Breast epithelium (tissue), 4 donors: ENCODE results near the gene CUL4A. TPM values are rescaled to one million over a fixed set of nuclear protein-coding genes. Genes with fewer than 3 reads are reported as not detected.

Experiments used
- DNase-seq, 2 donors: peaks; one replicate each; pipeline ENCODE4 v3.0.0-alpha.2; 2019; ENCODE audit warnings: low spot score in 2 of 2
- H3K27ac ChIP-seq, 2 donors: fragments of 200-600 bp; sonication (generic) in 1 of 2; one replicate each; pipeline ENCODE4 v1.5.1; 2016 to 2019; ENCODE audit warnings: mild to moderate bottlenecking in 1 of 2
- H3K27me3 ChIP-seq, 2 donors: fragments of 200-600 bp; sonication (generic) in 1 of 2; one replicate each; pipeline versions ENCODE4 v1.5.1 to v1.6.0; 2017 to 2019; ENCODE audit warnings: control low read depth in 1 of 2, mild to moderate bottlenecking in 1 of 2
- H3K36me3 ChIP-seq: fragments of 200-600 bp; one replicate; pipeline ENCODE4 v1.5.1; 2019
- H3K4me1 ChIP-seq, 2 donors: fragments of 200-600 bp; sonication (generic); one replicate each; pipeline ENCODE4 v1.5.1; 2016 to 2019; ENCODE audit warnings: control low read depth in 1 of 2
- H3K4me3 ChIP-seq, 3 donors: fragments of 200-600 bp; sonication (generic); 1 replicate in 2 of 3; 2 replicates in 1 of 3; pipeline ENCODE4 v1.5.1; 2016 to 2019; ENCODE audit warnings: mild to moderate bottlenecking in 3 of 3, moderate library complexity in 2 of 3
- H3K9me3 ChIP-seq, 2 donors: fragments of 200-600 bp; sonication (generic) in 1 of 2; one replicate each; pipeline ENCODE4 v1.5.1; 2016 to 2019; ENCODE audit warnings: control low read depth in 1 of 2
- POLR2A ChIP-seq: fragments of 450-650 bp; IDR thresholded peaks from one replicate; pipeline ENCODE4 v1.6.1; 2016; ENCODE audit warnings: antibody characterized with exemption, mild to moderate bottlenecking, moderate library complexity
- POLR2AphosphoS5 ChIP-seq, 3 donors: sonication (generic); formaldehyde crosslinking; IDR thresholded peaks; one replicate each; pipeline ENCODE4 v1.6.1; 2017; ENCODE audit warnings: antibody characterized with exemption in 3 of 3
- intact Hi-C: fragments of 100-400 bp; cut with DNase I; formaldehyde crosslinking; loops from one replicate; pipeline ENCODE4 v1.15.1; 2023; ENCODE audit warnings: low total_unique reads
- total RNA-seq, 3 donors: library from RNA; depleted of rRNA; stranded (reverse); fragments of >200 nt; gene quantifications; one replicate each; pipeline ENCODE4 v1.1.0, GENCODE V29; 2016
- TF ChIP-seq, protein P1 (sequence below), 3 donors: fragments of 450-650 bp; IDR thresholded peaks; one replicate each; pipeline ENCODE4 v1.5.1; 2016 to 2017; ENCODE audit warnings: antibody characterized with exemption in 3 of 3, mild to moderate bottlenecking in 3 of 3, moderate library complexity in 3 of 3

Gene CUL4A
- total RNA-seq, 3 donors from 2014 or later = 108 to 145 (median 142) TPM

- TF ChIP-seq, protein P1, sequence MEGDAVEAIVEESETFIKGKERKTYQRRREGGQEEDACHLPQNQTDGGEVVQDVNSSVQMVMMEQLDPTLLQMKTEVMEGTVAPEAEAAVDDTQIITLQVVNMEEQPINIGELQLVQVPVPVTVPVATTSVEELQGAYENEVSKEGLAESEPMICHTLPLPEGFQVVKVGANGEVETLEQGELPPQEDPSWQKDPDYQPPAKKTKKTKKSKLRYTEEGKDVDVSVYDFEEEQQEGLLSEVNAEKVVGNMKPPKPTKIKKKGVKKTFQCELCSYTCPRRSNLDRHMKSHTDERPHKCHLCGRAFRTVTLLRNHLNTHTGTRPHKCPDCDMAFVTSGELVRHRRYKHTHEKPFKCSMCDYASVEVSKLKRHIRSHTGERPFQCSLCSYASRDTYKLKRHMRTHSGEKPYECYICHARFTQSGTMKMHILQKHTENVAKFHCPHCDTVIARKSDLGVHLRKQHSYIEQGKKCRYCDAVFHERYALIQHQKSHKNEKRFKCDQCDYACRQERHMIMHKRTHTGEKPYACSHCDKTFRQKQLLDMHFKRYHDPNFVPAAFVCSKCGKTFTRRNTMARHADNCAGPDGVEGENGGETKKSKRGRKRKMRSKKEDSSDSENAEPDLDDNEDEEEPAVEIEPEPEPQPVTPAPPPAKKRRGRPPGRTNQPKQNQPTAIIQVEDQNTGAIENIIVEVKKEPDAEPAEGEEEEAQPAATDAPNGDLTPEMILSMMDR (IDR thresholded peaks at IDR 0.05) = no peak
- no peak for TF ChIP-seq POLR2AphosphoS5 (IDR thresholded peaks at IDR 0.05)
- no peak for TF ChIP-seq POLR2A
- H3K27ac ChIP-seq = peak overlapping the region; percentile 96 to 98
- no peaks in the 10 kb centered on the region for H3K9me3 ChIP-seq
- H3K4me1 ChIP-seq = peaks cover 0 to 11% of the 10 kb centered on the region in 2 donors
- H3K36me3 ChIP-seq = no peaks in the 10 kb centered on the region
- H3K27me3 ChIP-seq = no peaks in the 10 kb centered on the region
- peak overlapping the region; percentile 88 to 98 (median 97) for H3K4me3 ChIP-seq
- DNase-seq = no peak
- intact Hi-C loops = no loop called here
Measured at GRCh38 chr13:113207460-113207859, 2.0 kb upstream of the CUL4A start.

DNA sequence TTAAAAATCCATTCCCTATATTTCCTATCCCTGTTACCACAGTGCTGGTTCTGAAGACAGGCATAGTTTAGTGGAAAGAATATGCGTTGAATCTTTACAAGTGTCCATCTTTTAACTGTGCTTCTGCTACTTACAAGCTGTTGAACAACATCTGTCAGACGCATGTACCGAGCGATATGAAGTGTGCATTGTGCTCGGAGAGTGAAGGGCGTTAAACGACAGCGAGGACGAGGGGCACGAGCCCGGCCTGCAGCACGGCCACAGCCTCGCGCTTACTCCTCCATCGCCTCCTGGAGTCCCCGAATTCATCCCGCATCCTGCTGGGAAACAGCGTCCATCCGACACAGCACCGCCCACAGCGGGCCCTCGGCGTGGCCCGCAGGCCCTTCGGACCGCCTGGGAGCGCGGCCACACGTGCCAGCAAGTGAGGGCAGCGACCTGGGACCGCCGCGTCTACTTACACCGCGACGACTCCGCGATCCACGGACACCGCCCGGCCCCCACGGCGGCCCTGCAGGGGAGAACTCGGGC lies 1.5 kb upstream of the CUL4A start:
- TF ChIP-seq, protein P1 (IDR thresholded peaks at IDR 0.05) = no peak
- TF ChIP-seq POLR2AphosphoS5 (IDR thresholded peaks at IDR 0.05) = no peak
- TF ChIP-seq POLR2A = no peak
- no peaks in the 10 kb centered on the region for H3K27me3 ChIP-seq
- intact Hi-C loops = no loop called here
- no peak for DNase-seq
- H3K27ac ChIP-seq = peak overlapping the region; percentile 96 to 98
- peak overlapping the region; percentile 88 to 98 (median 97) for H3K4me3 ChIP-seq
- H3K4me1 ChIP-seq = peaks cover 0 to 11% of the 10 kb centered on the region in 2 donors
- no peaks in the 10 kb centered on the region for H3K36me3 ChIP-seq
- H3K9me3 ChIP-seq = no peaks in the 10 kb centered on the region

DNA sequence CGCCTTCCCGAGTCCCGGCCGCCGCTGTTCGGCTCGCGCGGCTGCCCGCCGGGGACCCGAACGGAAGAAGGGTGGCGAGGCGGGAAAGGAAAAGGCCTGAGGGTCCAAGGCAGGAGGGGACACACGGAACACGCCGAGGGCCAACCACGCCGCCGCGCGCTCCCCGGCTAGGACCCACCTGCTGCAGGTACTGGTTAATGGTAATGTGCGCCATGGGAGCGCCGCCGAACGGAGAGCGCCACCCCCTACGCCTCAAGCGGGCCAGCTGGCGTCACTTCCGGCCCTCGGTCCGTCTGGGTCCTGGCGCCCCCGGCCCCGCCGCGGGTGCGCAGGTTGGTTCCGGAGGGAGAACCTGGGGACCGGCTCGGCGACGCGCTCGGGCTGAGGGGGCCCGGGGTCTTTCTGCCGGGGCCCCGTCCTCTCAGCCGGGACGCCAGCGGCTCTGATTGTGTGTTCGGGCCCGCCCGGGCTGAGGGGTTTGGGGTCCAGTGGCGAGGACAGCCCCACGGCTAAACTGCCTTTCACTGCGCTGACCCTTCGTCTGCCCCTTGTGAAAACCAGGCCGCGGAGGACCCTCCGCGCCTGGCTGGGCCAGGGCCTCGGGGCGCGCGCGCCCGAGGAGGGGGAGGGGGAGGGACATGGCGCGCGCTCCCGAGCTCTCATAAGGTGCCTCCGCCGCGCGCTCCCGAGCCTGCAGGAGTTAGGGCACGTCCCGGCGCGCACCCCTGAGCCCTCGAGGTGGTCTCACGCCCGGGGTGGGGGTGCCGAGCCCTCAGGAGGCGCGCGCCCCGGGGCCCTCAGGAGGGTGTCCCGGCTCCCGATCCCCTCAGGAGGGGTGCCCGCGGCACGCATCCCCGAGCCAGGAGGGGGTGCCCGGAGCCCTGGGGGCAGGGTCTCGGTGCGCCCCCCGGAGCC lies 735 bp upstream of the CUL4A start, which contains the start of gene PCID2:
Gene PCID2, minus strand, starts transcription at position 249 of the 915 bp plus-strand sequence. Its CDS starts 35 bp downstream, at position 214.
- Histone ChIP-seq H3K36me3 (no peaks in the 10 kb centered on the region), H3K4me3 (peak within 1 kb of the TSS; percentile 88 to 98 (median 97)), H3K27ac (peak within 1 kb of the TSS; percentile 96 to 98), H3K27me3 (no peaks in the 10 kb centered on the region), H3K9me3 (no peaks in the 10 kb centered on the region), H3K4me1 (peaks cover 0 to 11% of the 10 kb centered on the region in 2 donors)
- TF ChIP-seq, protein P1 (IDR thresholded peaks at IDR 0.05) = no peak
- TF ChIP-seq POLR2AphosphoS5 (IDR thresholded peaks at IDR 0.05) = peak; percentile 72 to 93 (median 90)
- TF ChIP-seq POLR2A = peak; percentile 59
- peak; percentile 84 to 87 for DNase-seq
- intact Hi-C loops = no loop called here

DNA sequence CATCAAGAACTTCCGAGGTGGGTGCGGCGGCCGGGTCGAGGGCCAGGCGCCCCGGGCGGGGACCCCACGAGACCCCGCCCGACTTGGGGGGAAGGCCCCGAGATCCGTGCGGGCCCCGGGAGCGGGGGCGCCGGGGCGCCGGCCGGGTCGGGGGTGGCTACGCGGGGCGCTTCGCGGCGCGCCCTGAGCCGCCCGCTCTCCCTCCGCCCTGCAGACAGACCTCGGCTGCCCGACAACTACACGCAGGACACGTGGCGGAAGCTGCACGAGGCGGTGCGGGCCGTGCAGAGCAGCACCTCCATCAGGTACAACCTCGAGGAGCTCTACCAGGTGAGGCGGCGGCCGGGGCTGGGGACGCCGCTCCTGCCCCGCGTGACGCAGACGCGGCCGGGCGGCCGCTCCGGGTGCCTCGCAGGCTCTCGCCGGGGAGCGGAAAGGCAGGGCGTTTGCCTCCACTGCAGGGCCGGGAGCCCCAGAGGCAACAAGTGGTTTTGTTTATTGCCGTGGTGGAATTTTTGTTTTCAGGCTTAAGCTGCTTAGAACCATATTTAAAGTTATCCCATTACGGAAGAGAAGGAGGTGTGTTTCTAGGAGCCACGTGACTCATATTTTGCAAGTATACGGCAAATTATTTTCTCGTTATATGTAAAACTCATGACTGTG lies 477 bp downstream of the CUL4A start:
- Histone ChIP-seq H3K27ac (peak overlapping the region; percentile 96 to 98), H3K4me1 (peaks cover 0 to 11% of the 10 kb centered on the region in 2 donors), H3K9me3 (no peaks in the 10 kb centered on the region), H3K4me3 (peak overlapping the region; percentile 88 to 98 (median 97)), H3K36me3 (no peaks in the 10 kb centered on the region), H3K27me3 (no peaks in the 10 kb centered on the region)
- intact Hi-C loops = no loop called here
- TF ChIP-seq POLR2AphosphoS5 (IDR thresholded peaks at IDR 0.05) (peak in 2 of 3 donors; percentile 23 to 40), POLR2A (no peak)
- DNase-seq = peak in 1 of 2 donors; percentile 46

GRCh38 chr13:113210833-113211232 lies 1.4 kb downstream of the CUL4A start:
- peaks cover 0 to 12% of the 10 kb centered on the region in 2 donors for H3K4me1 ChIP-seq
- H3K9me3 ChIP-seq = no peaks in the 10 kb centered on the region
- intact Hi-C loops = no loop called here
- TF ChIP-seq, protein P1 (IDR thresholded peaks at IDR 0.05) = no peak
- TF ChIP-seq POLR2AphosphoS5 (IDR thresholded peaks at IDR 0.05) (no peak), POLR2A (no peak)
- no peak overlapping the region for H3K27ac ChIP-seq
- DNase-seq = no peak
- no peaks in the 10 kb centered on the region for H3K36me3 ChIP-seq
- H3K27me3 ChIP-seq = no peaks in the 10 kb centered on the region
- H3K4me3 ChIP-seq = peak overlapping the region in 1 of 3 donors; percentile 6
